HG03175 (cell line): Measurements from ENCODE around the gene SLC13A3.

ENCODE experiments used
- ATAC-seq: cut with Tn5 transposase; IDR thresholded peaks from one replicate; pipeline ENCODE4 v1.9.1; 2021; ENCODE audit warnings: mild to moderate bottlenecking, moderate library complexity; ENCODE audit not compliant: unreplicated experiment

SLC13A3 gene

GRCh38 chr20:46609043-46609442 is 42.2 kb downstream of the SLC13A3 start:
- ATAC-seq, result no peak

- ATAC-seq, result no peak
Measured at GRCh38 chr20:46607849-46608497, 43.3 kb downstream of the SLC13A3 start.

- no peak for ATAC-seq
Measured at GRCh38 chr20:46607191-46607848, 43.9 kb downstream of the SLC13A3 start.

- no peak for ATAC-seq
Measured at GRCh38 chr20:46606817-46607190, 44.5 kb downstream of the SLC13A3 start.

- ATAC-seq, result no peak
Measured at GRCh38 chr20:46605978-46606816, 45.1 kb downstream of the SLC13A3 start.

GRCh38 chr20:46605181-46605580 is 46.1 kb downstream of the SLC13A3 start:
- no peak for ATAC-seq

- no peak for ATAC-seq
Measured at GRCh38 chr20:46604551-46605133, 46.6 kb downstream of the SLC13A3 start.

GRCh38 chr20:46602429-46602828 is 48.8 kb downstream of the SLC13A3 start:
- no peak for ATAC-seq

- ATAC-seq, result no peak
Measured at GRCh38 chr20:46601603-46602122, 49.6 kb downstream of the SLC13A3 start.

GRCh38 chr20:46600286-46600752 is 50.9 kb downstream of the SLC13A3 start:
- ATAC-seq, result no peak

GRCh38 chr20:46599227-46599987 is 51.9 kb downstream of the SLC13A3 start:
- ATAC-seq, result no peak

GRCh38 chr20:46595933-46596332 is 55.3 kb downstream of the SLC13A3 start:
- ATAC-seq, result no peak

- ATAC-seq, result no peak
Measured at GRCh38 chr20:46594725-46595124, 56.5 kb downstream of the SLC13A3 start.

- ATAC-seq, result no peak
Measured at GRCh38 chr20:46592580-46593362, 58.5 kb downstream of the SLC13A3 start.

- no peak for ATAC-seq
Measured at GRCh38 chr20:46590443-46590842, 60.8 kb downstream of the SLC13A3 start.

GRCh38 chr20:46588532-46589511 is 62.4 kb downstream of the SLC13A3 start:
- no peak for ATAC-seq

GRCh38 chr20:46587986-46588385 is 63.3 kb downstream of the SLC13A3 start:
- ATAC-seq, result no peak

- no peak for ATAC-seq
Measured at GRCh38 chr20:46586724-46587123, 64.5 kb downstream of the SLC13A3 start.
